ENCODE measurements around the gene NUDT1. TPM values are rescaled to one million over a fixed set of nuclear protein-coding genes. Genes with fewer than 3 reads are reported as not detected.

NUDT1 gene
- total RNA-seq, 1 experiment from 2014 or later = 84.7 TPM

DNA sequence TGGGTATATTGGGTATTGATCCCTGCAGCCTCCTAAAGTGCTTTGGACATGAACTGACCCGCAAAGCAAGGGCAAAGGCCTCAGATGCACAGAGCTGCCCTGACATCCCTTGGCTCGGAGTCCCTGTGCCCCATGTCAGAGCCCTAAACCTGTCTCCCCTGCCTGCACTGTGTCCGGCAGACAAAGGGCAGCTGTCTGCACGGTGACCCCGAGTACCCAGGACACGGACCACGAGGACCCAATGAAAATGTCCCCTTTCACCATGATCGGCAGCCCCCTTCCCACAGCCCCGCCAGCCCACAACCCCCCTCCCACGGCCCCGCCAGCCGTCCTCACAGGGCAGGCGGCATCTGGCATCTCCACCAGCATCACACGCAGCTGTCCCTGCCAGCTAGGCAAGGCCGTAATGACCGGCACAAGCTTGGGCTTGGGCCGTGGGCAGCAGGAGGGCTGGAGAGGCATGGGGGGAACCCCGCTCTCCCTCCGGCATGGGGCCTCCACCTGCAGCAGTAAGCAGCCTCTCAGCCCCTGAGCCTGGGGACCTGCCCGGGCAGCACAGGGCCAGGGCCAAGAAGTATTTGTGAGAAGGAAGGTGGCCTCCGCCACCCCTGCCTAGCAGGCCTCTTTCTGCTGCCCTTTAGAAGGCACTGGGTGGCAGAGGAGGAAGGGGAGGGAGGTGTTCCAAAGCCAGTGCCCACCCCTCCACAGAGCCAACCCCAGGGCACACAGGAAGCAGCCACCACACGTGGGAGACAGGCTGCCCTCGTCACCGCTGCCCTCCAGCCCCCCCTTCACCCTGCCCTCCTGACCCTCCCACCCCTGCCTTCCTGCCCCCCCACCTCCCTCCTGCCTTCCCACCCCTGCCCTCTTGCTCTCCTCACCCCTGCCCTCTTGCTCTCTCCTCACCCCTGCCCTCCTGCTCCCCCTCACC lies 10.1 kb downstream of the NUDT1 start:
- H2AFZ ChIP-seq (ENCODE audit: low read length) = no peak overlapping the region
- Mint-ChIP-seq H3K9me3 (no peaks in the 10 kb centered on the region), H3K36me3 (ENCODE audit: insufficient read depth in 1 of 3, low read depth in 3 of 3) (peaks cover 10 to 48% (median 38%) of the 10 kb centered on the region in 3 experiments; a peak in 6 of 7 replicates), H3K27me3 (ENCODE audit: low read depth) (no peaks in the 10 kb centered on the region), H3K4me3 (no peak overlapping the region), H3K27ac (peak overlapping the region in 1 of 3 experiments; percentile 49; a peak in 1 of 7 replicates), H3K4me1 (peaks cover 0 to 6% of the 10 kb centered on the region in 2 experiments; a peak in 1 of 4 replicates)
- H3K4ac ChIP-seq (ENCODE audit: low read depth, low read length) = no peak overlapping the region
- no peak overlapping the region for H4K91ac ChIP-seq (ENCODE audit: insufficient read length, low read depth, low read length)
- H2BK15ac ChIP-seq (ENCODE audit: low read depth, low read length) = no peak overlapping the region
- no peak overlapping the region for H2BK20ac ChIP-seq (ENCODE audit: low read depth, low read length, poor library complexity, severe bottlenecking)
- no peak overlapping the region for H3K23ac ChIP-seq (ENCODE audit: insufficient read length, low read depth, low read length)
- H3K79me2 ChIP-seq (ENCODE audit: insufficient read depth, low read length) = no peaks in the 10 kb centered on the region
- TF ChIP-seq, protein P1, sequence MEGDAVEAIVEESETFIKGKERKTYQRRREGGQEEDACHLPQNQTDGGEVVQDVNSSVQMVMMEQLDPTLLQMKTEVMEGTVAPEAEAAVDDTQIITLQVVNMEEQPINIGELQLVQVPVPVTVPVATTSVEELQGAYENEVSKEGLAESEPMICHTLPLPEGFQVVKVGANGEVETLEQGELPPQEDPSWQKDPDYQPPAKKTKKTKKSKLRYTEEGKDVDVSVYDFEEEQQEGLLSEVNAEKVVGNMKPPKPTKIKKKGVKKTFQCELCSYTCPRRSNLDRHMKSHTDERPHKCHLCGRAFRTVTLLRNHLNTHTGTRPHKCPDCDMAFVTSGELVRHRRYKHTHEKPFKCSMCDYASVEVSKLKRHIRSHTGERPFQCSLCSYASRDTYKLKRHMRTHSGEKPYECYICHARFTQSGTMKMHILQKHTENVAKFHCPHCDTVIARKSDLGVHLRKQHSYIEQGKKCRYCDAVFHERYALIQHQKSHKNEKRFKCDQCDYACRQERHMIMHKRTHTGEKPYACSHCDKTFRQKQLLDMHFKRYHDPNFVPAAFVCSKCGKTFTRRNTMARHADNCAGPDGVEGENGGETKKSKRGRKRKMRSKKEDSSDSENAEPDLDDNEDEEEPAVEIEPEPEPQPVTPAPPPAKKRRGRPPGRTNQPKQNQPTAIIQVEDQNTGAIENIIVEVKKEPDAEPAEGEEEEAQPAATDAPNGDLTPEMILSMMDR (conservative IDR thresholded peaks at IDR 0.05) = no peak
- H3K14ac ChIP-seq (ENCODE audit: insufficient read depth, low read length) = no peak overlapping the region; the same call in 1 of the 2 replicates
- H2BK5ac ChIP-seq (ENCODE audit: insufficient read length, low read length) = no peak overlapping the region
- no peaks in the 10 kb centered on the region for H3K4me1 ChIP-seq (ENCODE audit: insufficient read depth, low read length)
- H2AK5ac ChIP-seq (ENCODE audit: insufficient read length, low read length) = no peak overlapping the region
- WGBS (ENCODE audit: extremely low coverage, insufficient read length, low lambda C conversion rate) = no CpG with 5 or more reads among the region's 24 CpGs
- H4K20me1 ChIP-seq (ENCODE audit: control insufficient read depth, insufficient read depth, insufficient read length) = no peaks in the 10 kb centered on the region
- H3K9me3 ChIP-seq (ENCODE audit: control insufficient read depth, low read depth, low read length) = no peaks in the 10 kb centered on the region
- DNase-seq = no peak
- no peak overlapping the region for H2BK120ac ChIP-seq (ENCODE audit: low read depth, low read length, poor library complexity, severe bottlenecking)
- H2BK12ac ChIP-seq (ENCODE audit: insufficient read length, low read depth, low read length) = no peak overlapping the region
- no peaks in the 10 kb centered on the region for H3K23me2 ChIP-seq (ENCODE audit: insufficient read length, low read depth, low read length, poor library complexity, severe bottlenecking)
- H3T11ph ChIP-seq (ENCODE audit: low read length) = no peak overlapping the region
- H3K18ac ChIP-seq (ENCODE audit: insufficient read length, low read depth, low read length) = no peak overlapping the region
- H3K27me3 ChIP-seq (ENCODE audit: insufficient read depth, low read length) = no peaks in the 10 kb centered on the region
- H4K5ac ChIP-seq (ENCODE audit: insufficient read length, low read depth, low read length) = no peak overlapping the region
- no peak overlapping the region for H3K4me2 ChIP-seq (ENCODE audit: insufficient read depth, insufficient read length, low read length)
- H3K27ac ChIP-seq (ENCODE audit: insufficient read length, low read depth, low read length) = no peak overlapping the region
- no peaks in the 10 kb centered on the region for H3K79me1 ChIP-seq (ENCODE audit: insufficient read depth, low read depth, low read length, poor library complexity, severe bottlenecking)
- no peak overlapping the region for H3K56ac ChIP-seq (ENCODE audit: insufficient read length, low read depth, low read length)
- H3K9ac ChIP-seq (ENCODE audit: extremely low read depth, insufficient read length, low read length) = no peak overlapping the region
- H4K8ac ChIP-seq (replicated peaks; ENCODE audit: insufficient read length, low read depth, low read length) = no peak overlapping the region
